Ishikawa (cell line): ENCODE data around the gene SMPD3.

Experiments used
- CEBPB ChIP-seq: IDR thresholded peaks from 2 replicates; pipeline ENCODE4 v1.6.1; 2012
- CREB1 ChIP-seq: IDR thresholded peaks from 2 replicates; pipeline ENCODE4 v1.6.1; 2012; ENCODE audit warnings: low read depth
- EGR1 ChIP-seq: IDR thresholded peaks from 2 replicates; pipeline ENCODE4 v1.6.1; 2012
- EP300 ChIP-seq: IDR thresholded peaks from 2 replicates; pipeline ENCODE4 v1.6.1; 2012; ENCODE audit warnings: borderline replicate concordance
- FOXM1 ChIP-seq: IDR thresholded peaks from 2 replicates; pipeline ENCODE4 v1.6.1; 2012; ENCODE audit warnings: low read depth, borderline replicate concordance
- MAX ChIP-seq: IDR thresholded peaks from 2 replicates; pipeline ENCODE4 v1.6.1; 2012
- NFIC ChIP-seq: IDR thresholded peaks from 2 replicates; pipeline ENCODE4 v1.6.1; 2012
- RAD21 ChIP-seq: IDR thresholded peaks from 2 replicates; pipeline ENCODE4 v1.6.1; 2012; ENCODE audit warnings: low read depth
- TAF1 ChIP-seq: IDR thresholded peaks from 2 replicates; pipeline ENCODE4 v1.6.1; 2012; ENCODE audit warnings: low read depth, mild to moderate bottlenecking
- TCF12 ChIP-seq: IDR thresholded peaks from 2 replicates; pipeline ENCODE4 v1.6.1; 2012; ENCODE audit warnings: low read depth
- TEAD4 ChIP-seq: IDR thresholded peaks from 2 replicates; pipeline ENCODE4 v1.6.1; 2012
- YY1 ChIP-seq: IDR thresholded peaks from 2 replicates; pipeline ENCODE4 v1.6.1; 2012; ENCODE audit warnings: low read depth
- ZBTB7A ChIP-seq: IDR thresholded peaks from 2 replicates; pipeline ENCODE4 v1.6.1; 2012; ENCODE audit warnings: low read depth
- TF ChIP-seq, protein P1 (sequence below): IDR thresholded peaks from 2 replicates; pipeline ENCODE4 v1.6.1; 2012; ENCODE audit warnings: low read depth, mild to moderate bottlenecking
- TF ChIP-seq, protein P2 (sequence below): IDR thresholded peaks from 2 replicates; pipeline ENCODE4 v1.6.1; 2012

SMPD3 gene

GRCh38 chr16:68367891-68368290, 80.4 kb downstream of the SMPD3 start:
- TF ChIP-seq EP300 (no peak), TEAD4 (no peak), MAX (no peak), RAD21 (no peak), YY1 (no peak), TCF12 (no peak), TAF1 (no peak), ZBTB7A (no peak), FOXM1 (no peak), CEBPB (no peak), CREB1 (no peak), NFIC (no peak), EGR1 (no peak)
- TF ChIP-seq, protein P1, sequence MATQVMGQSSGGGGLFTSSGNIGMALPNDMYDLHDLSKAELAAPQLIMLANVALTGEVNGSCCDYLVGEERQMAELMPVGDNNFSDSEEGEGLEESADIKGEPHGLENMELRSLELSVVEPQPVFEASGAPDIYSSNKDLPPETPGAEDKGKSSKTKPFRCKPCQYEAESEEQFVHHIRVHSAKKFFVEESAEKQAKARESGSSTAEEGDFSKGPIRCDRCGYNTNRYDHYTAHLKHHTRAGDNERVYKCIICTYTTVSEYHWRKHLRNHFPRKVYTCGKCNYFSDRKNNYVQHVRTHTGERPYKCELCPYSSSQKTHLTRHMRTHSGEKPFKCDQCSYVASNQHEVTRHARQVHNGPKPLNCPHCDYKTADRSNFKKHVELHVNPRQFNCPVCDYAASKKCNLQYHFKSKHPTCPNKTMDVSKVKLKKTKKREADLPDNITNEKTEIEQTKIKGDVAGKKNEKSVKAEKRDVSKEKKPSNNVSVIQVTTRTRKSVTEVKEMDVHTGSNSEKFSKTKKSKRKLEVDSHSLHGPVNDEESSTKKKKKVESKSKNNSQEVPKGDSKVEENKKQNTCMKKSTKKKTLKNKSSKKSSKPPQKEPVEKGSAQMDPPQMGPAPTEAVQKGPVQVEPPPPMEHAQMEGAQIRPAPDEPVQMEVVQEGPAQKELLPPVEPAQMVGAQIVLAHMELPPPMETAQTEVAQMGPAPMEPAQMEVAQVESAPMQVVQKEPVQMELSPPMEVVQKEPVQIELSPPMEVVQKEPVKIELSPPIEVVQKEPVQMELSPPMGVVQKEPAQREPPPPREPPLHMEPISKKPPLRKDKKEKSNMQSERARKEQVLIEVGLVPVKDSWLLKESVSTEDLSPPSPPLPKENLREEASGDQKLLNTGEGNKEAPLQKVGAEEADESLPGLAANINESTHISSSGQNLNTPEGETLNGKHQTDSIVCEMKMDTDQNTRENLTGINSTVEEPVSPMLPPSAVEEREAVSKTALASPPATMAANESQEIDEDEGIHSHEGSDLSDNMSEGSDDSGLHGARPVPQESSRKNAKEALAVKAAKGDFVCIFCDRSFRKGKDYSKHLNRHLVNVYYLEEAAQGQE = no peak
- TF ChIP-seq, protein P2, sequence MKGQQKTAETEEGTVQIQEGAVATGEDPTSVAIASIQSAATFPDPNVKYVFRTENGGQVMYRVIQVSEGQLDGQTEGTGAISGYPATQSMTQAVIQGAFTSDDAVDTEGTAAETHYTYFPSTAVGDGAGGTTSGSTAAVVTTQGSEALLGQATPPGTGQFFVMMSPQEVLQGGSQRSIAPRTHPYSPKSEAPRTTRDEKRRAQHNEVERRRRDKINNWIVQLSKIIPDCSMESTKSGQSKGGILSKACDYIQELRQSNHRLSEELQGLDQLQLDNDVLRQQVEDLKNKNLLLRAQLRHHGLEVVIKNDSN = no peak

DNA sequence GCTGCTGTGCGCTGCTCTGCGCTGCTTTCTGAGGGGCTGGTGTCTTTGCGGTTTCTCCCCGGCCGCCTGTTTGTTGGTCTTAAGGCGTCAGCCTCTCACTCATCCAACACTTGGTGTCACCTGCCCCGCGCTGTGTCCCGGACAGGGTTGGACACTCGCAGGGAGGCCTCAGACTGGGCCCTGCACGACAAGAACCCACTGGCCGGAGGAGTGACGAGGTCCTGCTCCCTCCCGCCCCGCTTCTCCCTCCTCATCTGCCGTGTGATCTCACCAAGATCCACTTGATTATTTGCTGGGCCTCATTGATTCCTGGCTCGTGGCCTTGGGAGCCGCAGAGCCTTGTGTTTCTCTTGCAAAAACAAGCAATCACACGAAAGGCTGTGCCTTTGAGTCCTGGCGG, 80.9 kb downstream of the SMPD3 start:
- TF ChIP-seq NFIC (no peak), TCF12 (no peak), TEAD4 (no peak), ZBTB7A (no peak), TAF1 (no peak), YY1 (no peak), CEBPB (no peak), RAD21 (no peak), CREB1 (no peak), EGR1 (no peak), EP300 (no peak), FOXM1 (no peak), MAX (no peak)
- TF ChIP-seq, protein P2 = no peak
- TF ChIP-seq, protein P1 = no peak

GRCh38 chr16:68367030-68367429, 81.3 kb downstream of the SMPD3 start:
- TF ChIP-seq RAD21 = peak; percentile 60
- no peak for TF ChIP-seq TCF12

DNA sequence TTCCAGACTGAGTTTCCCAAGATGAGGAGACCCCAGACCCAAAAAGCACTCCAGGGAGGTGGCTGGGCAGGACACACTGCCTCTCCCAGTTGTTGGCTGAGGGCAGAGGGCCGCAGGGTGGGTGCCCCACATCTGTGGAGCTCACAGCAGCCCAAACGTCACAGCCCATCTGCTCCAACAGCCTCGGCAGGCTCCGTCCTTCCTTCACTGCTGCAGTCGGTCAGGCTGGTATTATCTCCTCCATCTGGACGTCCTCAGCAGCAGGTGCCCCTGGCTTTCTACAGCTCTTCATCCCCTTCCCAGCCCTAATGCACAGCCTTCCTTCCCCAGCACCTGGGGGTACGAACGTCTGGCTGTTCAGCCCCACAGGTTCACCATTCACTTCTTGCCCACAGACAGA, 82.2 kb downstream of the SMPD3 start:
- TF ChIP-seq, protein P1 = no peak
- no peak for TF ChIP-seq TEAD4
- no peak for TF ChIP-seq FOXM1
- TF ChIP-seq RAD21 = no peak
- no peak for TF ChIP-seq YY1
- no peak for TF ChIP-seq ZBTB7A
- no peak for TF ChIP-seq CEBPB
- TF ChIP-seq, protein P2 = no peak
- no peak for TF ChIP-seq MAX
- no peak for TF ChIP-seq NFIC
- no peak for TF ChIP-seq TCF12
